AG04450 (cell line): ENCODE data around the gene AOAH. TPM values are rescaled to one million over a fixed set of nuclear protein-coding genes. Genes with fewer than 3 reads are reported as not detected.

Experiments used
- CTCF ChIA-PET: fragments of 300-600, 350-600 bp; formaldehyde crosslinking; extraction: SDS; loops from one replicate; lab custom pipeline; 2022; ENCODE audit warnings: antibody characterized with exemption, inconsistent platforms; lab: Charles Lee
- POLR2A ChIA-PET: fragments of 350-600 bp; formaldehyde crosslinking; extraction: SDS; loops from one replicate; lab custom pipeline; 2021; ENCODE audit warnings: antibody characterized with exemption, inconsistent platforms; lab: Yijun Ruan, JAX
- DNase-seq: peaks from one replicate; pipeline ENCODE4 v3.0.0-alpha.2; 2011; ENCODE audit warnings: low read depth, low spot score
- H3K27ac ChIP-seq: one replicate; pipeline ENCODE4 v1.5.1; 2012; ENCODE audit warnings: low read depth, low read length, control low read depth
- H3K27me3 ChIP-seq: one replicate; pipeline ENCODE4 v1.6.0; 2012; ENCODE audit warnings: low read length; ENCODE audit not compliant: control insufficient read depth, insufficient read depth
- H3K4me3 ChIP-seq: 2 replicates; pipeline ENCODE4 v1.5.1; 2011; ENCODE audit warnings: mild to moderate bottlenecking, low read depth, low read length, control low read depth
- H3K9me3 ChIP-seq: 2 replicates; pipeline ENCODE4 v1.5.1; 2012; ENCODE audit warnings: low read length; ENCODE audit not compliant: control insufficient read depth, insufficient read depth
- polyA plus RNA-seq: library from polyadenylated mRNA; depleted of rRNA; stranded (reverse); fragments of >200 nt; gene quantifications from 2 replicates; pipeline ENCODE4 v1.2.3, GENCODE V29; 2011
- TF ChIP-seq, protein P1 (sequence below): IDR thresholded peaks from 2 replicates; pipeline ENCODE4 v1.5.1; 2011; ENCODE audit warnings: low read depth, low read length, control low read depth, inconsistent platforms

Gene AOAH
- polyA plus RNA-seq, 1 experiment: not detected

DNA sequence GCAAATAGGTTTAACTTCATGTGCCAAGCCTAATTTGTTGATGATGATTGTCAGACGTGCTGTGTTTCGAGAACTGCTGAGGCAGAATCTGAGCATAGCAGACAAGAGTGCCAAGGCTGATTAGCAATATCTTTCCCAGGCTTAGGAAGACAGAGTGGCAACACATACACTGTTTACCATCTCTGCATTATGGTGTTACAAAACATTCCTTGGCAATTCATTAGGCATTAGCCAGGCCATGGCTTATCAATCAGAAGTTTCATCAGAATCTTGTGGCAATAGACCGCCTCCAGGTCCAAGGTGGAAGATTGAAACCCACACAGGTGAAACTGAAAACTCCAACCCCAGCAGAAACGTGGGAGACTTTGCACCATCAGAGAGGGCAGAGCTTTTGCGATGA lies 148.5 kb downstream of the AOAH start:
- Histone ChIP-seq H3K4me3 (no peak overlapping the region), H3K9me3 (no peaks in the 10 kb centered on the region), H3K27me3 (peaks cover 2% of the 10 kb centered on the region), H3K27ac (no peak overlapping the region)
- ChIA-PET POLR2A (no interaction called here), CTCF (no interaction called here)
- TF ChIP-seq, protein P1, sequence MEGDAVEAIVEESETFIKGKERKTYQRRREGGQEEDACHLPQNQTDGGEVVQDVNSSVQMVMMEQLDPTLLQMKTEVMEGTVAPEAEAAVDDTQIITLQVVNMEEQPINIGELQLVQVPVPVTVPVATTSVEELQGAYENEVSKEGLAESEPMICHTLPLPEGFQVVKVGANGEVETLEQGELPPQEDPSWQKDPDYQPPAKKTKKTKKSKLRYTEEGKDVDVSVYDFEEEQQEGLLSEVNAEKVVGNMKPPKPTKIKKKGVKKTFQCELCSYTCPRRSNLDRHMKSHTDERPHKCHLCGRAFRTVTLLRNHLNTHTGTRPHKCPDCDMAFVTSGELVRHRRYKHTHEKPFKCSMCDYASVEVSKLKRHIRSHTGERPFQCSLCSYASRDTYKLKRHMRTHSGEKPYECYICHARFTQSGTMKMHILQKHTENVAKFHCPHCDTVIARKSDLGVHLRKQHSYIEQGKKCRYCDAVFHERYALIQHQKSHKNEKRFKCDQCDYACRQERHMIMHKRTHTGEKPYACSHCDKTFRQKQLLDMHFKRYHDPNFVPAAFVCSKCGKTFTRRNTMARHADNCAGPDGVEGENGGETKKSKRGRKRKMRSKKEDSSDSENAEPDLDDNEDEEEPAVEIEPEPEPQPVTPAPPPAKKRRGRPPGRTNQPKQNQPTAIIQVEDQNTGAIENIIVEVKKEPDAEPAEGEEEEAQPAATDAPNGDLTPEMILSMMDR: no peak
- DNase-seq: no peak

- Histone ChIP-seq H3K9me3 (no peaks in the 10 kb centered on the region), H3K27me3 (peaks cover 2% of the 10 kb centered on the region), H3K27ac (no peak overlapping the region), H3K4me3 (no peak overlapping the region)
- ChIA-PET CTCF (no interaction called here), POLR2A (no interaction called here)
- TF ChIP-seq, protein P1: no peak
- DNase-seq: no peak
These were observed 151.2 kb downstream of the AOAH start for GRCh38 chr7:36573066-36573465.

- H3K27me3 ChIP-seq: peaks cover 2% of the 10 kb centered on the region
- H3K9me3 ChIP-seq: no peaks in the 10 kb centered on the region
- CTCF ChIA-PET: no interaction called here
- no peak for DNase-seq
- H3K4me3 ChIP-seq: no peak overlapping the region
- TF ChIP-seq, protein P1: no peak
- POLR2A ChIA-PET: no interaction called here
- H3K27ac ChIP-seq: no peak overlapping the region
These were observed 153.1 kb downstream of the AOAH start for GRCh38 chr7:36571190-36571560.

- DNase-seq: no peak
- H3K27ac ChIP-seq: no peak overlapping the region
- no peak overlapping the region for H3K4me3 ChIP-seq
- peaks cover 2% of the 10 kb centered on the region for H3K27me3 ChIP-seq
- ChIA-PET POLR2A (no interaction called here), CTCF (no interaction called here)
- H3K9me3 ChIP-seq: no peaks in the 10 kb centered on the region
- TF ChIP-seq, protein P1: no peak
These were observed 153.6 kb downstream of the AOAH start for GRCh38 chr7:36570528-36571189.

- POLR2A ChIA-PET: no interaction called here
- peaks cover 2% of the 10 kb centered on the region for H3K27me3 ChIP-seq
- H3K9me3 ChIP-seq: no peaks in the 10 kb centered on the region
- CTCF ChIA-PET: no interaction called here
- no peak for DNase-seq
- TF ChIP-seq, protein P1: no peak
- no peak overlapping the region for H3K27ac ChIP-seq
- H3K4me3 ChIP-seq: no peak overlapping the region
These were observed 155.8 kb downstream of the AOAH start for GRCh38 chr7:36568452-36568849.
